Neutrophil (primary cell): ENCODE measurements around the gene GRIPAP1.
A peak's percentile ranks its signal among the peaks of the same experiment; 100 is the strongest.

ENCODE experiments used
- H3K27ac ChIP-seq: fragments of 200-600 bp; sonication (generic); 2 replicates; pipeline ENCODE4 v1.5.1; 2016; ENCODE audit warnings: mild to moderate bottlenecking, moderate library complexity
- H3K27me3 ChIP-seq: fragments of 200-600 bp; sonication (generic); 2 replicates; pipeline ENCODE4 v1.6.0; 2016; ENCODE audit warnings: mild to moderate bottlenecking
- H3K36me3 ChIP-seq: fragments of 200-600 bp; sonication (generic); 2 replicates; pipeline ENCODE4 v1.5.1; 2017
- H3K4me1 ChIP-seq, 2 experiments: fragments of 200-600 bp in 1 of 2; sonication (generic) in 1 of 2; 1 replicate in 1 of 2; 2 replicates in 1 of 2; pipeline versions ENCODE4 v1.5.1 to v1.6.1; 2013 to 2016; ENCODE audit warnings: low read depth in 1 of 2, low read length in 1 of 2, mild to moderate bottlenecking in 1 of 2, moderate library complexity in 1 of 2; ENCODE audit not compliant: control insufficient read depth in 1 of 2, insufficient read depth in 1 of 2
- H3K4me3 ChIP-seq, 2 experiments: fragments of 200-600 bp in 1 of 2; sonication (generic) in 1 of 2; 1 replicate in 1 of 2; 2 replicates in 1 of 2; pipeline ENCODE4 v1.5.1; 2013 to 2016; ENCODE audit warnings: low read depth in 1 of 2, low read length in 1 of 2, mild to moderate bottlenecking in 1 of 2, moderate library complexity in 1 of 2
- H3K9me3 ChIP-seq: fragments of 200-600 bp; sonication (generic); 2 replicates; pipeline ENCODE4 v1.5.1; 2016
- CTCF ChIP-seq: fragments of 200-600 bp; sonication (generic); IDR thresholded peaks from 2 replicates; pipeline ENCODE4 v1.5.1; 2016; ENCODE audit warnings: antibody characterized with exemption

The GRIPAP1 gene

DNA sequence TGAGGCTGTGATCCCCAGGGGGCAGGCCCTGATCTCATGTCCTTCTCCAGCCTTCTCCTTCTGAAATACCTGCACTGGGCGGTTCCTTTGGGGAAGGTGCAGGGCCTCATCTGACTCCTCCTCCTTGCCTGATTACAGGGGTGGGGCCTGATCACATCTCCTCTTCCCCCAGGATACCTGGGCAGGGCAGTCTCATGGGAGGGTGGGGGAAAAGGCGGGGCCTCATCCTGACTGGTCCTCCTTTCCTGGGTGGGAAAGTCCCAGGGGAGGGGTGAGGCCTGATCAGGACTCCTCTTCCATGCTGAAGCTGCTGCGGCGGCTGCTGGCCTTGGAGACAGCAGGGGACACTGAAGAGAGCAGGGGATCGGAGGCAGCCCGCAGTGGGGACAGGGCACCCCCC lies 27.8 kb upstream of the GRIPAP1 start:
- Histone ChIP-seq H3K4me1 (peaks cover 6% of the 10 kb centered on the region in 2 experiments), H3K27me3 (no peaks in the 10 kb centered on the region), H3K4me3 (no peak overlapping the region), H3K36me3 (peaks cover 80% of the 10 kb centered on the region), H3K9me3 (no peaks in the 10 kb centered on the region), H3K27ac (peak overlapping the region; percentile 31)
- no peak for TF ChIP-seq CTCF

- H3K27me3 ChIP-seq = no peaks in the 10 kb centered on the region
- H3K4me1 ChIP-seq = peaks cover 0 to 5% of the 10 kb centered on the region in 2 experiments
- H3K4me3 ChIP-seq = no peak overlapping the region
- peaks cover 5% of the 10 kb centered on the region for H3K36me3 ChIP-seq
- H3K9me3 ChIP-seq = no peaks in the 10 kb centered on the region
- no peak overlapping the region for H3K27ac ChIP-seq
- no peak for TF ChIP-seq CTCF
Observed at GRCh38 chrX:49019599-49020249, 17.7 kb upstream of the GRIPAP1 start.

DNA sequence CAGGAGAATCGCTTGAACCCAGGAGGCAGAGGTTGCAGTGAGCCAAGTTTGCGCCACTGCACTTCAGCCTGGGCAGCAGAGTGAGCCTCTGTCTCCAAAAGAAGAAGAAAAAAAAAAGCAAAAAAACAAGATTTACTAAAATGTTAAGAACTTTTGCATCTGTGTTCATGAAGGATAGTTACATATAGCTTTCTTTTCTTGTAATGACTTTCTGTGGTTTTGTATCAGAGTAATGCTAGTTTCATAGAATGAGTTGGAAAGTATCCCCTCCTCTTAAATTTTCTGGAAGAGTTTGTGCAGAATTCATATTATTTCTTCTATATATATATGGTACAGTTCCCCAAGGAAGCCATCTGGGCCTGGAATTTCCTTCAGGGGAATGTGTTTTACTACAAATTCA lies 17.0 kb upstream of the GRIPAP1 start:
- Histone ChIP-seq H3K27me3 (no peaks in the 10 kb centered on the region), H3K4me3 (no peak overlapping the region), H3K27ac (no peak overlapping the region), H3K9me3 (no peaks in the 10 kb centered on the region), H3K4me1 (peaks cover 0 to 5% of the 10 kb centered on the region in 2 experiments), H3K36me3 (no peaks in the 10 kb centered on the region)
- no peak for TF ChIP-seq CTCF

- no peak for TF ChIP-seq CTCF
- peaks cover 9 to 11% of the 10 kb centered on the region in 2 experiments for H3K4me1 ChIP-seq
- H3K27ac ChIP-seq = no peak overlapping the region
Observed at GRCh38 chrX:49003696-49004095, 1.6 kb upstream of the GRIPAP1 start.

GRCh38 chrX:49001521-49002090 lies 458 bp downstream of the GRIPAP1 start:
- peak overlapping the region; percentile 96 for H3K27ac ChIP-seq
- H3K36me3 ChIP-seq = peaks cover 21% of the 10 kb centered on the region
- no peaks in the 10 kb centered on the region for H3K27me3 ChIP-seq
- peak overlapping the region; percentile 74 to 89 for H3K4me3 ChIP-seq
- peaks cover 9 to 11% of the 10 kb centered on the region in 2 experiments for H3K4me1 ChIP-seq
- H3K9me3 ChIP-seq = no peaks in the 10 kb centered on the region
- no peak for TF ChIP-seq CTCF

More at GRCh38 chrX:49003696-49004095, 1.6 kb upstream of the GRIPAP1 start:
- H3K4me3 ChIP-seq = no peak overlapping the region
- peaks cover 7% of the 10 kb centered on the region for H3K36me3 ChIP-seq
- no peaks in the 10 kb centered on the region for H3K27me3 ChIP-seq
- H3K9me3 ChIP-seq = no peaks in the 10 kb centered on the region
